ENCODE results near the gene VPS45.
A peak's percentile ranks its signal among the peaks of the same experiment; 100 is the strongest.

VPS45 gene

DNA sequence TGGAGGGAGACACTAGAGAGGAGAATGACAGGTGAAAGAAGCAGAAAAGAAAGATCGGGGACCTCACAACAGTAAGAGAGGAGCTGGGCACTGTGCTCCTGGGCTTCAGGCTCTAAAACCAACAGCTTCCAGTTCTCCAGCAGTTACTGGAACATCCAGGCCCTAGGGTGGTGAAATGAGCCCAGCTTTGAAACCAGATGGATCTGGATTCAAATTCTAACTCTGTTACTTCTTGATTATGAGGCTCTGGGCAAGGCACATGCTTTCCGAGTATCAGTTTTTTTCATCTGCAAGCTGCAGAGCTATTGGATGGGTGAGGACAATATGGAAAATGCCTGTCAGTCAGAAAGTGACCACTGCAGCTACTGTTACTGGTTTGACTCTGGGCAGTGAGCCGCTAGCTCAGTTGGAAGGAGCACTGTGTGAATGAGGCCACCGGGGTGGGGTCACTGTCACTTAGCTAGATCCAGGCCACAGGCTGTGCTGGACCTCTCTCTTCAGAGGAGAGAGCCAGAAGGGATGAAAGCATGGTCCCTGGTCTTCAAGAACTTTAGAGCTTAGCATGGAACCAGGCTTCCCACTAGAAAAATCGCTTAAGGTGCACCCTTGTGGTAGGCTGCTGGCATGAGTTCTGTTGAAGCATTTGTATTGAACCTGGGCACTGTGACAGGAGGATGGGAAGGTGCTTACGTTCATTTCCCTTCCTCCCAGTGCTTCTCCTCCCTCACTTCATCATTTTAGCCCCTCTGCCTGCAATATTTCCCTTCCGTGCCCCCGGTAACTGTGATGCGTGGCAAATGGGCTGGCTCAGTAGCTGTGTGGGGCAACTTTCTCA is 94.4 kb downstream of the VPS45 start:
- no peak for ATAC-seq (replicated peaks)
- Mint-ChIP-seq H3K27ac (peak overlapping the region; percentile 75 to 82), H3K9me3 (no peaks in the 10 kb centered on the region), H3K4me3 (no peak overlapping the region), H3K36me3 (ENCODE audit: insufficient read depth) (peaks cover 33% of the 10 kb centered on the region), H3K4me1 (ENCODE audit: low read depth in 2 of 2) (peaks cover 27 to 28% of the 10 kb centered on the region in 2 donors), H3K27me3 (no peaks in the 10 kb centered on the region)
- no peak for DNase-seq

DNA sequence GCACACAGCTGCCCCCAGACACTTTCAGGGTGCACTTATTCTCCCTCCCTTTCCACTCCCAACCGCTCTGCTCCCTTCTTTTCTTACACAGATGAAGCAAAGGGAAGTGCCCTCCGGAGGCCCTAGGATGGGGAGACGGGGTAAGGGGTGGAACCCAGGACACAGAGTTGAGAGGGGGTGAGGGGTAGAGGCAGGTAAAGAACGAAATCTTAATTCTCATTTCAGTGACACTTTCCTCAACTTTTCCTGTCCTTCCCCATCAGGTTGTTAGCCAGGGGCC is 94.9 kb downstream of the VPS45 start:
- DNase-seq (no peak), ATAC-seq (replicated peaks) (no peak)
- Mint-ChIP-seq H3K9me3 (no peaks in the 10 kb centered on the region), H3K36me3 (ENCODE audit: insufficient read depth) (peaks cover 29% of the 10 kb centered on the region), H3K27ac (peak overlapping the region; percentile 3 to 82), H3K4me1 (ENCODE audit: low read depth in 2 of 2) (peaks cover 27 to 28% of the 10 kb centered on the region in 2 donors), H3K27me3 (no peaks in the 10 kb centered on the region), H3K4me3 (no peak overlapping the region)

DNA sequence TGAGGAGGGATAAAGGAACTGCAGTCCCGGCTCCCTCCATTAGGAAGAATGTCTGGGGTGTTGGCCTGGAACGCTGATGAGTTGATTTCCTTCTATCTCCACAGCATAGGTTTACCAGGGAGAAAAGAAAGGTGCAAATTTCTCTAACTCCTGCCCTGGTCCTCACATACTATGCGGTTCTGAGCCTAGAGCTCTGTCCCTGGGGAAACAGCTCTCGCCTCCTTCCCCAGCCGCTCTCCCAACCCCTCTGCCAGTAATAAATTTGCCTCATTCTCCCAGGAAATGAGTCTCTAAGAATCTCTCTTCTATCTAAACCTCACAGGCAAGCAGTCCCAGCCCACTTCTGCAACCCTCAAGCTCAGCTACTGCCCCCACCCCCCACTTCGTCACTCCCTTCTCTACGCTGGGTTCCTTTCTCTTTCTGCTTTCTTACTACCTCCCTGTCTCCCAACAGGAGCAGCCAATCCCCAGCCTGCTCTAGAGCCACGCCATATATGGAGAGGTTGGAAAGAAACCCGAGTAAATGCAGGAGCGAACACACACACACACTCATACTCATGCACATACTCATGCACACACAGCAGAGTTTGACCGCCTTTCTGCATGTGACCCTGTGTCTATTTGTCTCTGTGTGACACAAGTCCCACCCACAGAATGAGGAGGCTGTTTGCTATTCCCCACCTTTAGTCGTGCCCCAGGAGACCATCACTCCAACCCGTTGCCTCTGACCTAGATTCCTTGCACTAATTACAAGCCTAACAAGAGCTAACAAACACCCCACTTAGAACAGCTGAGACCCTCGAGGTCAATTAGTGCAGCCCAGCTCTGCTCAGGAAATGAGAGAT is 95.5 kb downstream of the VPS45 start:
- H3K4me1 Mint-ChIP-seq (ENCODE audit: low read depth in 2 of 2) = peaks cover 23 to 25% of the 10 kb centered on the region in 2 donors
- peak overlapping the region in 1 of 2 donors; percentile 3 for H3K27ac Mint-ChIP-seq

DNA sequence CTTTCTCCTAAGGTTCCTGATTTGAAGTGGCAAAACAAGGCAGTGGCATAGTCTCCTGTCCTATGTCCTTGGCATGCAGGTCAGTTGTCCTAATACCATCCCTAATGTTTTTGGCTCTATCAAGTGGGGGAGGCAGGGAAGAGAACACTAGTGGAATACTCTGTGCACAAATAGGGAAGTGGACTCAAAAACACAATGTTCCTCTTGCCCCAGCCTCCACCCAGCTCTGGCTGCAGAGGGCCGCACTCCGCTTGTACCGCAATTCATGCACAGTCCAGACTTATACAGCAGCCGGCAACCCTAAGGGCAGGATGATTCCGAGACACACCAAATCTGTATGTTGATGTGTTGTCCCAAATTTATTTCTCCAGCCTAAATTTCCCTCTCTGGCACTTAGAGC is 96.6 kb downstream of the VPS45 start:
- ATAC-seq (replicated peaks) = no peak
- Mint-ChIP-seq H3K27me3 (no peaks in the 10 kb centered on the region), H3K9me3 (no peaks in the 10 kb centered on the region), H3K4me3 (no peak overlapping the region), H3K4me1 (ENCODE audit: low read depth in 2 of 2) (peaks cover 21 to 24% of the 10 kb centered on the region in 2 donors), H3K36me3 (ENCODE audit: insufficient read depth) (peaks cover 14% of the 10 kb centered on the region), H3K27ac (no peak overlapping the region)
- DNase-seq = no peak

More for the DNA sequence above, 95.5 kb downstream of the VPS45 start:
- H3K27me3 Mint-ChIP-seq = no peaks in the 10 kb centered on the region
- ATAC-seq (replicated peaks) (peak; percentile 30), DNase-seq (no peak)
- H3K36me3 Mint-ChIP-seq (ENCODE audit: insufficient read depth) = peaks cover 24% of the 10 kb centered on the region
- H3K9me3 Mint-ChIP-seq = no peaks in the 10 kb centered on the region
- peak overlapping the region in 1 of 2 donors; percentile 24 for H3K4me3 Mint-ChIP-seq

DNA sequence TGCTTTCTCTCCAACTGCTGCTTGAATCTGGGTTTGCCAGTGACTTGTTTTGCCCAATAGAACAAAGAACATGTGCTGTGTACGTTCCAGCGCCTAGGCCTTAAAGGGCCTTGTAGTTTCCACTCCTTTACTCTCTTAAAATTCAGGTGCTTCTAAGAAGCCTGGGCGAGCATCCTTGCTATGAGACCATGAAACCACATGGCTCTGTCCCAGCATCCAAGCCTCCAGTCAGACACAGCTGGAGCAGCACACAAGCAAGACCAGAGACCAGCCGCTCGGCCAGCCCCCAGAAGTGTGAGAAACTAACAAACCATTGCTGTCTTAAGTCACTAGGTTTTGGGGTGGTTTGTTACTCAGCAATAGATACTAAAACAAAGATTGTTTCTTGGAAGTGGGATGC is 97.2 kb downstream of the VPS45 start:
- H3K4me1 Mint-ChIP-seq (ENCODE audit: low read depth in 2 of 2) = peaks cover 16 to 22% of the 10 kb centered on the region in 2 donors
- no peak overlapping the region for H3K4me3 Mint-ChIP-seq
- no peak for ATAC-seq (replicated peaks)
- H3K36me3 Mint-ChIP-seq (ENCODE audit: insufficient read depth) = peaks cover 9% of the 10 kb centered on the region
- no peak for DNase-seq
- H3K27ac Mint-ChIP-seq = peak overlapping the region in 1 of 2 donors; percentile 30
- no peaks in the 10 kb centered on the region for H3K9me3 Mint-ChIP-seq
- no peaks in the 10 kb centered on the region for H3K27me3 Mint-ChIP-seq

DNA sequence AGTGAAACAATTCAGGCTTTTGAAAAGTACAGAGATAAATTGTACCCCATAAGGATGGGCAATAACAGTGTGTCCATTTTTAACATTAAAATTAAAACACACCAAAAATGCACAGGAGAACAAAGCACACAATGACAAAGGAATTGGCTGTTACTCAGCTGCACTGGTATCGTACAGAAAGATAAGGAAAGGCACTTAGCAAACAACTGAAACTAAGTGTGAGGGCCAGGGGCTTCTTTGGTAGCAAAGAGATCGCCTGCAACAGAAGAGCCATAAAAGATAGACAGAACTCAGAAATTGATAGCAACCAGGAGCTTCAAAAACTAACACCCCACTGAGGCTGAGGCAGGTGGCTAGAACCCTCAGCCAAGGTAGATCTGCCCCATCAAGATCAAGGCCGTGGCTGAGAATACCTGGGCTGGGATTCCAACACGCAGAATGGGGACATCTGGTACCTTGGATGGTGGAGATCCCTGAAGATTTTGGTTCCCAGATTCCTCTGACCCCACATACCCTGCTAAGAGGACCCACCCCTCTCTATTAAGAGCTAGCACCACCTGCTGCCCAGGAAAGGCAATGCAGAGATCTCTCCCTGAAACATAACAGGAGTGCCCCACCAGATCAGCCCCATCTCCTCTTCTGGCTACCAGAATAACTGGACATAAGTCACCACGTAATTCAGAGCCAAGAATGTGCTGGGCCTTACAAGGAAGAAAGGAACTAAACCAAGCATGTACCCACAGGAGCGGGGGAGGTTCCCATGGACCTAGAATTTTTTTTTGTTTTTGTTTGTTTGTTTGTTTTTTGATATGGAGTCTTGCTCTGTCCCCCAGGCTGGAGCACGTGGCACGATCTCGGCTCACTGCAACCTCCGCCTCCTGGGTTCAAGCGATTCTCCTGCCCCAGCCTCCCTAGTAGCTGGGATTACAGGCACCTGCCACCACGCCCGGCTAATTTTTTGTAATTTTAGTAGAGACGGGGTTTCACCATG is 98.3 kb downstream of the VPS45 start:
- no peak overlapping the region for H3K27ac Mint-ChIP-seq
- peaks cover 8 to 13% of the 10 kb centered on the region in 2 donors for H3K4me1 Mint-ChIP-seq (ENCODE audit: low read depth in 2 of 2)
- H3K9me3 Mint-ChIP-seq = no peaks in the 10 kb centered on the region
- H3K36me3 Mint-ChIP-seq (ENCODE audit: insufficient read depth) = peaks cover 3% of the 10 kb centered on the region
- DNase-seq (peak; percentile 32 to 35 (median 35)), ATAC-seq (replicated peaks) (peak; percentile 42)
- H3K27me3 Mint-ChIP-seq = no peaks in the 10 kb centered on the region
- no peak overlapping the region for H3K4me3 Mint-ChIP-seq

DNA sequence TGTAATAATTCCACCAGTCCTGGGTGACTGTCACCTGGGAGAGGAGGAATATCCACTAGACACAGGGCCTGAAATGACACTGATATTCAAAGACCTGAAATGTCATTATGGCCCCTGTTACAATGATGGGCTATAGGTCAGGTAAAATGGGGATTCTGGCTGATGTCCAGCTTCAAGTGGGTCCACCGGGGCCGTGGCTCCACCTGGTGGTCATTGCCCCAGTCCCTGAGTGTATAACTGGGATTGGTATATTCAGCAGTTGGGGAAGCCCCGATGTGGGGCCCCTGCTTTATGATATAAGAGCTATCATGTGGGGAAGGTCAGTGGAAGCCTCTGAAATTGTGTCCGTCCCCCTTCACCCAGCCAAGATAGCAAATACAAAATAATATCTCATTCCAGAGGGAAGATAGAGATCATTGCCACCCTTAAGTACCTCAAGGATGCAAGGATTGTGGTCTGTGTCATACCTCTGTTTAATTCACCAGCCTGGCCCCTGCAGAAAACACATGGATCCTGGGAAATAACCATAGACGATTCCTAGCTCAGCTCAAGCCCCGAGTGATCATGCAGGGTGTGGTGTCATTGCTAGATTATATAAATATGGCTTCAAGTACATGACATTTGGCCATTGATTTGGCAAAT is 101.5 kb downstream of the VPS45 start:
- Mint-ChIP-seq H3K4me1 (ENCODE audit: low read depth in 2 of 2) (no peaks in the 10 kb centered on the region), H3K27ac (no peak overlapping the region), H3K27me3 (no peaks in the 10 kb centered on the region), H3K9me3 (no peaks in the 10 kb centered on the region), H3K4me3 (no peak overlapping the region), H3K36me3 (ENCODE audit: insufficient read depth) (no peaks in the 10 kb centered on the region)
- peak; percentile 75 for ATAC-seq (replicated peaks)
- DNase-seq = peak; percentile 46 to 50 (median 48)

DNA sequence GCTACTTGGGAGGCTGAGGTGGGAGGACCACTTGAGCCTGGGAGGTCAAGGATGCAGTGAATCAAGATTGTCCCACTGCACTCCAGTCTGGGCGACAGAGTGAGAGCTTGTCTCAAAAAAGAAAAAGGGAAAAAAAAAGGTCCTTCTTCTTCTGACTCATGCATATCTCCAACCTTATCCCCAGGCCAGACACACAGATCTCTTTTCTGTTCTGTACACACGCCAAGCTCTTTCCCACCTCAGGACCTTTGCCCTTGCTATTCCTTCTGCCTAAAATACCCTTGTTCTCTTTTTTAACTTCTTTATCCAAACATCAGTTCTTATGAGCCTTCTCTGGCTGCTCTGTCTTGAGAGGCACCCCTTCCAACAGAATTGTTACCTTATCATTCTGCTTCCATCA is 104.2 kb downstream of the VPS45 start:
- H3K4me1 Mint-ChIP-seq (ENCODE audit: low read depth in 2 of 2) = no peaks in the 10 kb centered on the region
- peaks cover 3% of the 10 kb centered on the region for H3K36me3 Mint-ChIP-seq (ENCODE audit: insufficient read depth)
- no peaks in the 10 kb centered on the region for H3K27me3 Mint-ChIP-seq
- H3K4me3 Mint-ChIP-seq = no peak overlapping the region
- no peak for ATAC-seq (replicated peaks)
- H3K27ac Mint-ChIP-seq = no peak overlapping the region
- no peak for DNase-seq
- H3K9me3 Mint-ChIP-seq = no peaks in the 10 kb centered on the region

DNA sequence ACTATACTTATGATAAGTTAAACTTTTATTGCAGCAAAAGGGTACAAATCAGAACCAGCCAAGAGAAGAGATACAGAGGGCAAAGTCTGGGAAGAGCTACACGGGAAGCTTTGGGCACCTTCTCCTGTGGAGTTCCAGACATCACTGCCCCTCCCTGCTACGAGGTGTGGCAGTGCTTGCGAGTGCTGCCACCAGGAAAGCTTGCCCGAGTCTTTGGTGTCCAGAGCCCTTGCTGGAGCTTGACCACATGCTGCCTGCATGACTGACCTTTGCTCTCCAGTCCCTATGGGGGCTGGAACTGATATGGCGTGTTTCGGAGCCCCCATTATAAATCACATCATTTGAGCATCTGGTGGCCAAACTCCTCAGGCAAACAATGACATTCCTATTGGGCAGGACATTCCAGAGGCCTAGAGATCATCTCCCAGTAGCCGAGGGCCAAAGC is 105.6 kb downstream of the VPS45 start:
- peaks cover 3% of the 10 kb centered on the region for H3K36me3 Mint-ChIP-seq (ENCODE audit: insufficient read depth)
- H3K27ac Mint-ChIP-seq = no peak overlapping the region
- no peak for DNase-seq
- no peaks in the 10 kb centered on the region for H3K27me3 Mint-ChIP-seq
- H3K4me3 Mint-ChIP-seq = no peak overlapping the region
- no peak for ATAC-seq (replicated peaks)
- H3K4me1 Mint-ChIP-seq (ENCODE audit: low read depth in 2 of 2) = no peaks in the 10 kb centered on the region
- no peaks in the 10 kb centered on the region for H3K9me3 Mint-ChIP-seq

DNA sequence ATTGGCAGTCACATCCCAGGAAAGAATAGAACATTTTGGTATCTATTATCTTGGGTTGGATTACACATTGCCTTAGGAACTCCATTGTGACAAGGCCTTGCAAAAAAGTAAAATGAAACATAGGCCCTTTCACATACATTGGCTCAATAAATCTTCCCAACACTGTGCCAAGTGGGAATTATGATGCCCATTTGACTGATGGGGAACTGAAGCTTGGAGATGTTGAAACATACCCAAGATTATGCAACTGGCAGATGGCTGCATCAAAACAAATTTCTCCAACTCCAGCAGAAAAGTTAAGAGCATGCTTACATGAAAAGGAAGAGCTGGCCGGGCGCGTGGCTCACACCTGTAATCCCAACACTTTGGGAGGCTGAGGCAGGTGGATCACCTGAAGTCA is 109.0 kb downstream of the VPS45 start:
- ATAC-seq (replicated peaks) = no peak
- Mint-ChIP-seq H3K36me3 (ENCODE audit: insufficient read depth) (peaks cover 3% of the 10 kb centered on the region), H3K27ac (no peak overlapping the region), H3K9me3 (no peaks in the 10 kb centered on the region), H3K4me1 (ENCODE audit: low read depth in 2 of 2) (no peaks in the 10 kb centered on the region), H3K27me3 (no peaks in the 10 kb centered on the region), H3K4me3 (no peak overlapping the region)
- no peak for DNase-seq

DNA sequence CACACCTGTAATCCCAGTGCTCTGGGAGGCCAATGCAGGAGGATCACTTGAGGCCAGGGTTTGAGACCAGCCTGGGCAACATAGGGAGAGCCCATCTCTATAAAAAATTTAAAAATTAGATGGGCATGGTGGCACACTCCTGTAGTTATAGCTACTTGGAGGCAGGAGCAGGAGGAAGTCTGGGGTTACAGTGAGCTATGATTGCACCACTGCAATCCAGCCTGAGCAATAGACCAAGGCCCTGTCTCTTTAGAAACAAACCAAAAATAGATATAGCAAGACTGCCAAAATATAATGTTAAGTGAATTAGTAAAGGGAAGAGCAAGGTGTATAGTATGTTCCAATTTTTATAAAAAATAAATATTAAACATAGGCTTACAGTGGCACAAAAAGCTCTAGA is 111.0 kb downstream of the VPS45 start:
- H3K4me3 Mint-ChIP-seq = no peak overlapping the region
- ATAC-seq (replicated peaks) = no peak
- peak overlapping the region in 1 of 2 donors; percentile 38 for H3K27ac Mint-ChIP-seq
- H3K9me3 Mint-ChIP-seq = no peaks in the 10 kb centered on the region
- no peaks in the 10 kb centered on the region for H3K4me1 Mint-ChIP-seq (ENCODE audit: low read depth in 2 of 2)
- no peak for DNase-seq
- H3K27me3 Mint-ChIP-seq = no peaks in the 10 kb centered on the region
- H3K36me3 Mint-ChIP-seq (ENCODE audit: insufficient read depth) = peaks cover 3% of the 10 kb centered on the region

DNA sequence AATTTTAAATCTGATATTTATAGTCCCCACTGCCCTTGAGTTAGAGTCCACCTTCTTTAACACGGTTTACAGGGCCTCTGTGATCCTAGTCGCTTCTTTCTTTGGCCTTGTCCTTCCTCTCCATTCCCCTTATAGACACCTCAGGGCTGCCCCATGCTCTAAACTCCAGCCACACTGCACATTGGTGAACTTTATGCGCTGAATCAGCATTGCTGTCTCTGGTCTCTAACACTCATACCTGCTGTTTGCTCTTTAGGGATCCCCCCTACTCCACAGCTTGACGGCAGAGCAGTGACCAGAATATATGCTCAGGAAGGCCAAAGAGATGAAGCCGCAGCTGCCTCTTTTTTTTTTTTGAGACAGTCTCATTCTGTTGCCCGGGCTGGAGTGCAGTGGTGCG is 112.3 kb downstream of the VPS45 start:
- Mint-ChIP-seq H3K4me3 (no peak overlapping the region), H3K27me3 (no peaks in the 10 kb centered on the region), H3K9me3 (no peaks in the 10 kb centered on the region), H3K36me3 (ENCODE audit: insufficient read depth) (peaks cover 3% of the 10 kb centered on the region), H3K4me1 (ENCODE audit: low read depth in 2 of 2) (no peaks in the 10 kb centered on the region), H3K27ac (no peak overlapping the region)
- DNase-seq (no peak), ATAC-seq (replicated peaks) (no peak)

DNA sequence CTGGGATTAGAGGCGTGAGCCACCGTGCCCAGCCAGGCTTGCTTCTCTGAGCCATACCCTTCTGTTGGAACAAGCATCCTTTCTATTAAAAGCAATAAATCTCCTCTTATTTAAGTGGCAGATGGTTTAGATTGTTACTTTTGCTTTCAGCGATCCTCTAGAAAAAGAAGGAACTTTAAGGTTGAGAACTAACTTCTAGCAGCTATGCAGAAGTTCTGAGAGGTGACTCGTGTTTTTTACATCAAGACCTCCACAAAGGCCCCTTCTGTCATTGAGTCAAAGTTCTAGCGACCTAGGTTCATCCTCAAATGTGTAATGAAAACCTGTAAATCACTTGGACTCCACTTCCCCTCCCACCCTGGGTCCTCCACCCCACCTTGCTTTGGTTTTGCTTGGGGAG is 112.9 kb downstream of the VPS45 start:
- no peak overlapping the region for H3K27ac Mint-ChIP-seq
- ATAC-seq (replicated peaks) = no peak
- H3K36me3 Mint-ChIP-seq (ENCODE audit: insufficient read depth) = peaks cover 3% of the 10 kb centered on the region
- no peaks in the 10 kb centered on the region for H3K4me1 Mint-ChIP-seq (ENCODE audit: low read depth in 2 of 2)
- DNase-seq = no peak
- no peaks in the 10 kb centered on the region for H3K27me3 Mint-ChIP-seq
- no peak overlapping the region for H3K4me3 Mint-ChIP-seq
- H3K9me3 Mint-ChIP-seq = no peaks in the 10 kb centered on the region
